Ovary (tissue), 3 donors: ENCODE data around the gene TES.

Source experiments
- EP300 ChIP-seq: sonication (generic); formaldehyde crosslinking; IDR thresholded peaks from one replicate; pipeline ENCODE4 v1.6.1; 2017; ENCODE audit warnings: antibody characterized with exemption
- POLR2A ChIP-seq: fragments of 450-650 bp; IDR thresholded peaks from one replicate; pipeline ENCODE4 v1.6.1; 2017; ENCODE audit warnings: antibody characterized with exemption, mild to moderate bottlenecking, moderate library complexity
- TF ChIP-seq, protein P1 (sequence below), 3 donors: fragments of 450-650 bp in 2 of 3; fragments of 200-600 bp in 1 of 3; IDR thresholded peaks; one replicate each; pipeline versions ENCODE4 v1.5.1 to v1.8.0; 2016 to 2022; ENCODE audit warnings: antibody characterized with exemption in 3 of 3, mild to moderate bottlenecking in 1 of 3
- donor health status: DM: no; HTN: no; CAD: no.

DNA sequence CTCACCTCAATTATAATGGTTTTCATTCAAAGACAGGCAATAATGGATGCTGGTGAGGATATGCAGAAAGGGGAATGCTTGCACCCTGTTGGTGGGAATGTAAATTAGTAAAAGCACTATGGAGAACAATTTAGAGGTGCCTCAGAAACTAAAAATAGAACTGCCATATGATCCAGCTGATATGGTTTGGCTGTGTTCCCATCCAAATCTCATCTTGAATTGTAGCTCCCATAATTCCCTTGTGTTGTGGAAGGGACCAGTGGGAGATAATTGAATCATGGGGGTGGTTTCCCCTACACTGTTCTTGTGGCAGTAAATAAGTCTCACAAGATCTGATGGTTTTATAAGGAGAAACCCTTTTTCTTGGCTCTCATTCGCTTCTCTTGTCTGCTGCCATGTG lies 87.7 kb downstream of the TES start:
- TF ChIP-seq EP300 (no peak), POLR2A (no peak)
- TF ChIP-seq, protein P1, sequence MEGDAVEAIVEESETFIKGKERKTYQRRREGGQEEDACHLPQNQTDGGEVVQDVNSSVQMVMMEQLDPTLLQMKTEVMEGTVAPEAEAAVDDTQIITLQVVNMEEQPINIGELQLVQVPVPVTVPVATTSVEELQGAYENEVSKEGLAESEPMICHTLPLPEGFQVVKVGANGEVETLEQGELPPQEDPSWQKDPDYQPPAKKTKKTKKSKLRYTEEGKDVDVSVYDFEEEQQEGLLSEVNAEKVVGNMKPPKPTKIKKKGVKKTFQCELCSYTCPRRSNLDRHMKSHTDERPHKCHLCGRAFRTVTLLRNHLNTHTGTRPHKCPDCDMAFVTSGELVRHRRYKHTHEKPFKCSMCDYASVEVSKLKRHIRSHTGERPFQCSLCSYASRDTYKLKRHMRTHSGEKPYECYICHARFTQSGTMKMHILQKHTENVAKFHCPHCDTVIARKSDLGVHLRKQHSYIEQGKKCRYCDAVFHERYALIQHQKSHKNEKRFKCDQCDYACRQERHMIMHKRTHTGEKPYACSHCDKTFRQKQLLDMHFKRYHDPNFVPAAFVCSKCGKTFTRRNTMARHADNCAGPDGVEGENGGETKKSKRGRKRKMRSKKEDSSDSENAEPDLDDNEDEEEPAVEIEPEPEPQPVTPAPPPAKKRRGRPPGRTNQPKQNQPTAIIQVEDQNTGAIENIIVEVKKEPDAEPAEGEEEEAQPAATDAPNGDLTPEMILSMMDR (IDR thresholded peaks at IDR 0.05): no peak
